Measurements from ENCODE around the gene LRRC8A. TPM values are rescaled to one million over a fixed set of nuclear protein-coding genes. Genes with fewer than 3 reads are reported as not detected.

LRRC8A gene
- total and polyA plus RNA-seq, 8 donors, result 8.7 to 20.4 (median 10.1) TPM

DNA sequence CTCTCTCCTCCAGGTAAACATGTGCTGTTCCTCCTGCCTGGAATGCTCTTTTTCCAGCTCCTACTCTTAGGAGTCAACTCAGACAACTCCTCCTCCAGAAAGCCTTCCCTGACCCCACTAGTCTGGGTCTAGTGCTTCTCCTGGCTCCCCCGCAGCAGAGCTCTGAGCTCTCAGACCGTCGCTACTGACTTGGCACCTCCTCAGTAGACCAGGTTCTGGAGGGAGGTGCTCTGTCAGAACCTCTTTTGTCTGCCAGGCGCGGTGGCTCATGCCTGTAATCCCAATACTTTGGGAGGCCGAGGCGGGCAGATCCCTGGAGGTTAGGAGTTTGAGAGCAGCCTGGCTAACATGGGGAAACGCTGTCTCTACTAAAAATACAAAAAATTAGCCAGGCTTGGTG lies 3.4 kb downstream of the LRRC8A start:
- no peak for DNase-seq
- H3K36me3 ChIP-seq, result peaks cover 0 to 10% (median 0%) of the 10 kb centered on the region in 3 donors
- WGBS, 2 donors, result 89 to 93% methylated on average over 8 of the region's 8 CpGs
- H3K9me3 ChIP-seq, result no peaks in the 10 kb centered on the region
- peaks cover 0 to 11% (median 6%) of the 10 kb centered on the region in 3 donors for H3K4me1 ChIP-seq
- no peak overlapping the region for H3K4me3 ChIP-seq
- no peak for ATAC-seq
- H3K27me3 ChIP-seq, result no peaks in the 10 kb centered on the region
- no peak for TF ChIP-seq CTCF (IDR thresholded peaks at IDR 0.05)
- intact Hi-C loops (cut with DNase I), result no loop called here
- no peak for FAIRE-seq
- no peak overlapping the region for H3K27ac ChIP-seq

- no peak for TF ChIP-seq CTCF (IDR thresholded peaks at IDR 0.05)
- H3K9me3 ChIP-seq, result no peaks in the 10 kb centered on the region
- H3K36me3 ChIP-seq, result peaks cover 0 to 10% (median 0%) of the 10 kb centered on the region in 3 donors
Measured at GRCh38 chr9:128885798-128886197, 3.9 kb downstream of the LRRC8A start.

GRCh38 chr9:128886211-128886891 lies 4.4 kb downstream of the LRRC8A start:
- Histone ChIP-seq H3K4me1 (peaks cover 0 to 11% (median 6%) of the 10 kb centered on the region in 3 donors), H3K4me3 (no peak overlapping the region), H3K27ac (no peak overlapping the region), H3K27me3 (no peaks in the 10 kb centered on the region), H3K9me3 (no peaks in the 10 kb centered on the region), H3K36me3 (peaks cover 0 to 10% (median 0%) of the 10 kb centered on the region in 3 donors)
- no peak for ATAC-seq
- TF ChIP-seq CTCF (IDR thresholded peaks at IDR 0.05), result no peak
- DNase-seq, result no peak
- intact Hi-C loops (cut with DNase I), result no loop called here
- 68 to 76% methylated on average over 13 of the region's 13 CpGs for WGBS, 2 donors
- FAIRE-seq, result no peak

More at GRCh38 chr9:128885798-128886197, 3.9 kb downstream of the LRRC8A start:
- Histone ChIP-seq H3K4me3 (no peak overlapping the region), H3K4me1 (peaks cover 0 to 11% (median 6%) of the 10 kb centered on the region in 3 donors), H3K27ac (no peak overlapping the region), H3K27me3 (no peaks in the 10 kb centered on the region)
- ATAC-seq (no peak), DNase-seq (no peak), FAIRE-seq (no peak)
- intact Hi-C loops (cut with DNase I), result no loop called here
- WGBS, 2 donors, result 85 to 87% methylated on average over 15 of the region's 15 CpGs

- 95 to 96% methylated on average over 3 of the region's 3 CpGs for WGBS, 2 donors
- no peak overlapping the region for H3K27ac ChIP-seq
- peaks cover 0 to 10% (median 0%) of the 10 kb centered on the region in 3 donors for H3K36me3 ChIP-seq
- intact Hi-C loops (cut with DNase I), result no loop called here
- H3K9me3 ChIP-seq, result no peaks in the 10 kb centered on the region
- no peak for TF ChIP-seq CTCF (IDR thresholded peaks at IDR 0.05)
- no peaks in the 10 kb centered on the region for H3K27me3 ChIP-seq
- FAIRE-seq (no peak), ATAC-seq (no peak), DNase-seq (no peak)
- no peak overlapping the region for H3K4me3 ChIP-seq
- peaks cover 0 to 12% (median 6%) of the 10 kb centered on the region in 3 donors for H3K4me1 ChIP-seq
Measured at GRCh38 chr9:128887049-128887448, 5.1 kb downstream of the LRRC8A start.

- no peak for TF ChIP-seq CTCF (IDR thresholded peaks at IDR 0.05)
- Histone ChIP-seq H3K36me3 (peaks cover 0 to 10% (median 0%) of the 10 kb centered on the region in 3 donors), H3K27ac (peak overlapping the region in 2 of 4 donors; percentile 22 to 44), H3K9me3 (no peaks in the 10 kb centered on the region), H3K4me3 (no peak overlapping the region), H3K27me3 (no peaks in the 10 kb centered on the region), H3K4me1 (peaks cover 0 to 20% (median 7%) of the 10 kb centered on the region in 3 donors)
- DNase-seq (no peak), ATAC-seq (no peak), FAIRE-seq (no peak)
- intact Hi-C loops (cut with DNase I), result no loop called here
- 62 to 68% methylated on average over 9 of the region's 9 CpGs for WGBS, 2 donors
Measured at GRCh38 chr9:128887914-128888350, 6.0 kb downstream of the LRRC8A start.

Measured in pancreas (tissue), 10 donors.